Cerebellar nuclear complex (tissue), 1 donor: ENCODE results near the gene GIPR.
"Not testable (repeated sequence)": the region's sequence is repeated elsewhere in the genome, so short reads cannot be mapped to it uniquely, and the experiment has no call there.

Source experiments
- DNase-seq, 2 experiments: peaks; one replicate each; lab custom pipeline; 2025; lab: John Stamatoyannopoulos, UW

GIPR gene

DNA sequence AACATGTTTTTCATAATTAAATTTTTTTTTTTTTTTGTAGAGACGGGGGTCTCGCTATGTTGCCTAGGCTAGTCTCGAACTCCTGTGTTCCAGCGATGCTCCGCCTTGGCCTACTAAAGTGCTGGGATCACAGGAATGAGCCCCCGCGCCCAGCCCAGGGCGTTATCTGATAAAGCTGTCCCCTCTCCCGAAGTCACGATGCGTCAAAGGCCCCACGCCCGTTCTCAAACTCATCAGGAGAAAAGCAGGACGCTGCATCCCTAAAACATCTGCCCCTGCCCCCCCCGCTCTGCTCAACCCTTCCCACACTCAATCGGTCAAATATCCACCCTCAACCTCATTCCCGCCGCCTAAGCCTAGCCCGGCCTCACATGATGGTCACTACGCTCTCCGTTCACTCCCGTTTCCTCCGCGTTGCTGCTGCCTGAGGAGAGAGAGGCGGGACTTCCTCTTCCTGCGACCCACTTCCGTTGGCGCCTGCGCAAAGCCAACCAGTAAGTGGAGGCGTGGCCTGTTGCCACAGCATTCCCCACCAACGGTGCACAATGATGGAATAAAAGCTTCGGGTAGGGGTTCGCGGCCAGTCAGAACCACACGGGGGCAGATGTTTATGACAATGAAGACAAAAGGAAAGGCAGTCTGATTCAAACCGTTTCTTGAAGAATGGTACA is 23.6 kb downstream of the GIPR start, which contains the start of gene SNRPD2:
Gene SNRPD2, minus strand, starts transcription at position 438 of the 671 bp plus-strand sequence. Its CDS starts 65 bp downstream, at position 373.
- DNase-seq = peak; percentile 67 to 96

GRCh38 chr19:45692187-45693105 is 24.4 kb downstream of the GIPR start, which contains the start of gene QPCTL:
Gene QPCTL (plus strand): TSS chr19:45692666. CDS start chr19:45692704, 38 bp downstream.
- DNase-seq = peak; percentile 94 to 96

- no peak for DNase-seq
Measured at GRCh38 chr19:45693106-45693788, 25.2 kb downstream of the GIPR start.

- DNase-seq = no peak
Measured at GRCh38 chr19:45701676-45702075, 33.7 kb downstream of the GIPR start.

DNA sequence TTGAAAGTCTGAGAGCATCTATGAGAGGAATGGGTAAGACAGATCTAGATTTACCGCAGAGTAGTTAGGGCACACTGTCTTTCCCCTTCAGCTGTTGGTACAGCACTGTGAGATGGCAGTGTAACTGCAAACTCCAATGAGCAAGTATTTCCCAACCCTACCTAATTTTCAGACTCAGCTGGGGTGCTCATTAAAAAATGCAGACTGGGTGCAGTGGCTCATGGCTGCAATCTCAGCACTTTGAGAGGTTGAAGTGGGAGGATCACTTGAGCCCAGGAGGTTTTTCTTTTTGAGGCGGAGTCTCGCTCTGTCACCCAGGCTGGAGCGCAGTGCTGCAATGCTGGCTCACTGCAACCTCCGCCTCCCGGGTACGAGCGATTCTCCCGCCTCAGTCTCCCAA is 37.1 kb downstream of the GIPR start:
- no peak for DNase-seq

DNA sequence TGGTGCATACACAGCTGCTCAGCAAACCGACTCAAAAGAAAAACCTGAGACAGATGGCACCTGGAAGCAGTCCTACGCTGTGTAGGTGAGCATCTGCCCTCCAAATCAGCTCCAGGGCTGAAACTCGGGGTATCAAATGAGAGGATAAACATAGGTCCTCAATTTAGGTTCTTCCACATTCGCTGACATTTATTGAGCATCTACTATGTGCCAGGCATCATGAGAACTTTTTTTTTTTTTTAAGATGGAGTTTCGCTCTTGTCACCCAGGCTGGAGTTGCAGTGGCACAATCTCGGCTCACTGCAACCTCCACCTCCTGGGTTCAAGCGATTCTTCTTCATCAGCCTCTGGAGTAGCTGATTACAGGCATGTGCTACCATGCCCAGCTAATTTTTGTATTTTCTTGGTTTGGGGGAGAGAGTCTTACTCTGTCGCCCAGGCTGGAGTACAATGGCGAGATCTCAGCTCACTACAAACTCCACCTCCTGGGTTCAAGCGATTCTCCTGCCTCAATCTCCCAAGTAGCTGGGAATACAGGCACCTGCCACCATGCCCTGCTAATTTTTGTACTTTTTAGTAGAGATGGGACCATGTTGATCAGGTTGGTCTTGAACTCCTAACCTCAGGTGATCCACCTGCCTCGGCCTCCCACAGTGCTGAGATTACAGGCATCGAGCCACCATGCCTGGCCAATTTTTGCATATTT is 37.8 kb downstream of the GIPR start:
- DNase-seq = no peak

- DNase-seq = no peak
Measured at GRCh38 chr19:45710356-45711130, 42.5 kb downstream of the GIPR start.

DNA sequence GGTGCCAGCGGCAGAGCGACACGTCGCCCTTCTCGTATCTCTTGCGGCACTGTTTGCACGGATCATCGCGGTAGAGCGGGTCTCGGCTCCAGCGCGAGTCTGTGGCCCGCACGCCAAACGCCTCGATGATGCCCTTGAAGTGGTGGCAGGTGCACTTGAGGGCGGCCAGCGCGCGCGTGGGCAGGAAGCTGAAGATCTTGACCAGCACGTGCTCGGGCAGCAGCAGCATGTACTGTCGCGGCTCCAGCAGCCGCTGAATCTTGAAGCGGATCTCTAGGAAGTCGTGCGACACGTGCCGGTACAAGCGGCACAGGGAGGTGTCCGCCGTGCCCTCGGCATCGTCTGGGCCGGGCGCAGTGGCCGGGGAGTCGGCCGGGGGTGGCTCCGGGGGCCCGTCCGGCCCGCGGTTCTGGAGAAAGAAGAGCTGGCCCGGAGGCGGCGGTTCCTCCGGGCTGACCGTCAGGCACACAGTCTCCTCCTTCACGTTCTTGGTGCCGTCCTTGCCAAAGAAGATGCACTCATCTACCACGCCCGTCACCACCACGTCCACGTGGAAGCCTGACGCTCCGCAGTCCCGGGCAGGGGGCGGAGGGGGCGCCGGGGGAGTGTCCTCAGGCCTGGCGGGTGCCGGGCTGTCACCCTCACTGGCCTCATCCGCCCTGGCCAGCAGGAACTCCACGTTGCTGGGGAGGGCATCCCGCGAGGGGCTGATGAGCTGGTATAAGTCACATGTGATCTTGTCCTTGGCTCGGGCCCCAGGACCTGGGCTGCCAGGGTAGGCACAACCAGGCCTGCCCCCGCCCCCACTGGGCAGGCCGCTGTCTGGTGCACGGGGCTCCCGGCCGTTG is 44.1 kb downstream of the GIPR start:
- DNase-seq = no peak

DNA sequence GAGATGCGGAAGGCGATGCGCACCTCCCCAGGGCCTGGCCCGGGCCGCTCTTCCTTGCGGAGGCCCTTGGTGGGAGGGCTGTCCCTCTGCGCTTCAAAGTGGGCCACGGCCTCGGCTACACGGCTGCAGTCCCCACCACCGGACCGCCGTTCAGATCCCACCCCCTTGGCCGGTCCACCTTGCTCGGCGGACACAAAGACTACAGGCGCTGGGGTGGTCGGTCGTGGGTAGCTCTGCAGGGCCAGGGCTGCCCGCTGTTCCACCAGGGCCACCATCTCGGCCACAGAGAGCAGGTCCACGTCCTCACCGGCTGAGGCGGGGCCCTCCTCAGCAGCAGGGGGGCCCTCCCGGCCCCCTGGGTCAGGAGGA is 44.7 kb downstream of the GIPR start:
- no peak for DNase-seq

GRCh38 chr19:45713141-45713540 is 45.1 kb downstream of the GIPR start:
- DNase-seq = no peak

DNA sequence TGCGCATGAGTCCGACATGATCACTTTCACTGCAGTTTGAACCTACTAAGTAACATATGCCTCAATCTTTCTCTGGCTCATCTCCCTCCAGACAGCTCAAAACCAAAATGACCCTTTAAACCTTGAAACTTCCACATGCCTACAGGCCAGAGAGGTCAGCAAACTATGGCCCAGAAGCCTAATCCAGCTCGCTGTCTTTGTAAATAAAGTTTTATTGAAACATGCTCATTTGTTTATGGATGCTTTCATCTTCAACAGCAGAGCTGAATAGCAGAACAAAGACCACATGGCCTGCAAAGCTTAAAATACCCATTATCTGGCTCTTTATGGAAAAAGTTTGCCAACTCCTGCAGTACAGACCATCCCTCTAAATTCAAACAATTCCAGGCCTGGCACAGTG is 47.1 kb downstream of the GIPR start:
- no peak for DNase-seq

GRCh38 chr19:45716359-45717130 is 48.5 kb downstream of the GIPR start:
- no peak for DNase-seq

DNA sequence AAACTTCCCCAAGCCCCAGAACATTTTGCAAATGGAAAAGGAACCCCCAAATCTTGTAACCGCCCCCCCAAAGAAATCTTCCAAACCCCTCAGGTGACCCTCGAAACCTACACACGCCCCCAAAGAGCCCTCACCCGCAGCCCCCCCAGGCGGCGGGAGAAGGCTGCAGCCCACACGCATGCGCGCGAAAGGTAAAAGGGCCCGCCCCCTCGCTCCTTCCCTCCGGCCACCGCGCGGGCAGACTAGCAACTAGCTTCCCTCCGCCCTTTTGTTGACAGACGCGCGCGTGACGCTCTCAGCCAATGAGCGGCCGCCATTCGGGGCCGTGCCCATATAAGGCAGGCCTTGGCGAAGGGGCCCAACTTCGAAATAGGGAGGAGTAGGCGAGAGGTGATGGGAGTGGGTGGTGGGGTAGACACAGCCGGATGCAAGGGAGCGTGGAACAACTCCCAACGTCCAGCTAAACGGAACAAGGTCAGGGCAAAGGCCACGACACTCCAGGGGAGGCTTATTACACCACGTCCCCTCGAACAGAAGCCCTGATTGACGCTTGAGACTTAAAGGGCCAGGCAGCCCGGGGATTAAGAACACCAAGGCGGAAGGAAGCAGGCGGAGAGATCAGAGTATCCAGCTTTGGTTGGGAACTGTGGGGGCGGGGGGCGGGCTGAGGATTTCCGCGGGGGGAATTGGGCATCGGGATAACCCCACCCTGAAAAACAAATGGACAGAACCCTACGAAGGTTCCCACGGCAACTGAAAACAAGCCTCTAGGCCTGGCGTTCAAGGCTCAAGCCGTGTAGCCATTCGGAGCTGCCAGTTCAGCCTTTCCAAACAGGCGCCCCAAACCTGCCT is 49.3 kb downstream of the GIPR start:
- DNase-seq = peak; percentile 93 to 98

GRCh38 chr19:45717983-45718650 is 50.1 kb downstream of the GIPR start:
- no peak for DNase-seq

DNA sequence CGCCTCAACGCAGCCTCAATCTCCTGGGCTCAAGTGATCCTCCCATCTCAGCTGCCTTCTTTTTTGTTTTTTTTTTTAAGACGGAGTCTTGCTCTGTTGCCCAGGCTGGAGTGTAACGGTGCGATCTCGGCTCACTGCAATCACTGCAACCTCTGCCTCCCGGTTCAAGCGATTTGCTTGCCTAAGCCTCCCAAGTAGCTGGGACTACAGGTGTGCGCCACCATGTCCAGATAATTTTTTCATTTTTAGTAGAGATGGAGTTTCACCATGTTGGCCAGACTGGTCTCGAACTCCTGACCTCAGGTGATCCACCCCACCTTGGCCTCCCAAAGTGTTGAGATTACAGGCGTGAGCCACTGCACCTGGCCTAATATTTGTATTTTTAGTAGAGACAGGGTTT is 52.0 kb downstream of the GIPR start:
- not testable (repeated sequence) for DNase-seq

GRCh38 chr19:45728683-45729082 is 60.7 kb downstream of the GIPR start:
- DNase-seq = not testable (repeated sequence)

DNA sequence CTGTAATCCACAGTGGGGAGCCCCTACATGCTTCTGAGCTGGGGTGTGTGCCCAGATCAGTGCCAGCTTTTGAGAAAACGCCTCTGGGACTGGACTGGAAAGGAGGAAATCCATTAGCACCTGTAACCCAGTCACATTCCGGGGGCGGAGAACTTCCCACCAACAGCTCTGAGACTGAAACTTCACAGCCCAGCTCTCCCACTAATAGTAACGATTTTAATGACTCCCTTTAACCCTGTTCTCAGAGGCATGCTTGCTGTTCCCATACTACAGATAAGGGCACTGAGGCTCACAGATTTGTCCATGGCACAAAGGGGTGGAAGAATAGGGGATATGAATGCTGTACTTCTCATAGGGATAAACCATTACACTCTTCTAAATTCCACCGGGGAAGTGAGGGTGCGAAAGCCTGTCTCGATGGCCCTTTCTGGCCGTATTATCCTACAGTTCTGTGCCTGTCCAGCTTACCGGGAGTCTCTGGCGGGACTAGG is 61.8 kb downstream of the GIPR start:
- DNase-seq = no peak
